NCI-H1417 (cell line): ENCODE results near the gene FOXJ1.
A peak's percentile ranks its signal among the peaks of the same experiment; 100 is the strongest.

ENCODE experiments used
- DNase-seq, 3 experiments: peaks; one replicate each; lab custom pipeline; 2025; lab: John Stamatoyannopoulos, UW

The FOXJ1 gene

GRCh38 chr17:76160896-76161528 is 20.0 kb upstream of the FOXJ1 start:
- DNase-seq, result no peak

GRCh38 chr17:76159157-76159556 is 18.1 kb upstream of the FOXJ1 start:
- no peak for DNase-seq

- no peak for DNase-seq
Measured at GRCh38 chr17:76157759-76158158, 16.7 kb upstream of the FOXJ1 start.

DNA sequence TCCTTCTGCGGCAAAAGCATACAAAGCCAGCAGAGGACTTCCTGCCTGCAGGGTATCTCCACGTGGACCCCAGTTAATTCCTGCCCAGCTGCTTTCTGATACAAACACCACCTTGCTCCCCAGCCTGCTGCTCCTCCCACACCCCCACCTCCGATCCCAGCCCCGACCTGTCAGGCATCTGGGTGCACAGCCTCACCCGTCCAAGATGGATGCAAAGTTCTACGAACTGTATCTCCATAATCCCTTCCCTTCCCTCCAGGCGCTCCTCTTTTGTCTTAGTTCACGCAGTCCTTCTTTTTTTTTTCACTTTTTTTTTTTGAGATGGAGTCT is 15.6 kb upstream of the FOXJ1 start:
- DNase-seq, result no peak

- DNase-seq, result no peak
Measured at GRCh38 chr17:76155988-76156661, 15.1 kb upstream of the FOXJ1 start.

- no peak for DNase-seq
Measured at GRCh38 chr17:76154936-76155845, 14.1 kb upstream of the FOXJ1 start.

DNA sequence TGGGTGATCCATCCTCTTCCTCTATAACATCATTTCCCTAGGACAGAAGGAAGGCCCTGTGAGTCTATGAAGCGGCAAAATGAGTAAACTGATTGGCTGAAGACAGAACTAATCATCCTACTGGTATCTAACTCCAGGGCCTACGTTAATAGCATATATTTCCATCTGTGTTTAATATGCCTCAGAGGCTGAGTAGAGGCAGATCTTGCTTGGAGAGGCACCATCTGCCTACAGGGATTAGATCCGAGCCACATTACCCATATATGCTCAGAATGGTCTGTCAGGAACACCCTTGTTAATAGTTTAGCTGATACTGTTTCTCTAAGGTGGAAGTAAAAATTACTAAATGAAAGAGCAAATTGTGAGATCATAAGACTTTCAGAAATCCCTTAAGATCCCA is 13.2 kb upstream of the FOXJ1 start:
- DNase-seq, result no peak

DNA sequence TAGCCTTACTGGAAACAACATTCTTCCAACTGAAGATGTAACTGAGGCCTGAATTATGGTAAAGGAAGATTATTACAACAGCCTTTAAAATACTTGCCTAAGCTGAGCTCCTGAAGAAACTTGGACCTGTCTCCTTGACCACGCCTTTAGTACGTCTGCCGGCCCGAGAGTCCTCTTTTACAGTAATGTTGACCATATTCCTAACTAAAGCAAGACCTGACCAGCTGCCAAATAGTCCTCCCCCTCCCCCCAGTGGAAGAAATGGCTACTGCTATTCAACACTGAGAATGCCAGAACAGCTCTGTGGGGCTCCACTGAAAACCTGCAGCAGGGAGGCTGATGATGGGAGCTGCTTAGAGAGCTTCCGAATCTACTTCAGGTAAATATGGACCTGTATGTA is 12.6 kb upstream of the FOXJ1 start:
- peak in 1 of 3 experiments; percentile 28 for DNase-seq

DNA sequence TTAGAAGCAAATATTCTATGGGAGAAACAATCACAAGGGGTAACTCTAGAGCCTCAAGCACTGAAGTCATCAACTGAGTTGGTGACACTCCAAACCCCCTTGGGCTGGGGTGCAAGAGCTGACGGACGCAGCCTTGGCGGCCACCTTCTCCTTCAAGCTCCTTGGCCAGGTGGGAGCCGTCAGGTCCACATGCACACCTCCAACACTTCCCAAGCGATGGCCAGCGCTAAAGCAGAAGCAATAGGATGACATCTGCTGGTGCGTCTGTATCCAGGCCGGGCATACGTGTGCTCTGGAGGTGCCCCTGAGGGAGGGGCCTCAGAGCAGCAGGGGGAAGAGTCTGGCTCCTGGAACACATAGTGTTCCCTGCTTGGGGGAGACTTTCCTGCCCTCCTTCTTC is 12.2 kb upstream of the FOXJ1 start:
- DNase-seq, result peak in 1 of 3 experiments; percentile 15

GRCh38 chr17:76152591-76152990 is 11.5 kb upstream of the FOXJ1 start:
- no peak for DNase-seq

- DNase-seq, result no peak
Measured at GRCh38 chr17:76151896-76152454, 10.9 kb upstream of the FOXJ1 start.

DNA sequence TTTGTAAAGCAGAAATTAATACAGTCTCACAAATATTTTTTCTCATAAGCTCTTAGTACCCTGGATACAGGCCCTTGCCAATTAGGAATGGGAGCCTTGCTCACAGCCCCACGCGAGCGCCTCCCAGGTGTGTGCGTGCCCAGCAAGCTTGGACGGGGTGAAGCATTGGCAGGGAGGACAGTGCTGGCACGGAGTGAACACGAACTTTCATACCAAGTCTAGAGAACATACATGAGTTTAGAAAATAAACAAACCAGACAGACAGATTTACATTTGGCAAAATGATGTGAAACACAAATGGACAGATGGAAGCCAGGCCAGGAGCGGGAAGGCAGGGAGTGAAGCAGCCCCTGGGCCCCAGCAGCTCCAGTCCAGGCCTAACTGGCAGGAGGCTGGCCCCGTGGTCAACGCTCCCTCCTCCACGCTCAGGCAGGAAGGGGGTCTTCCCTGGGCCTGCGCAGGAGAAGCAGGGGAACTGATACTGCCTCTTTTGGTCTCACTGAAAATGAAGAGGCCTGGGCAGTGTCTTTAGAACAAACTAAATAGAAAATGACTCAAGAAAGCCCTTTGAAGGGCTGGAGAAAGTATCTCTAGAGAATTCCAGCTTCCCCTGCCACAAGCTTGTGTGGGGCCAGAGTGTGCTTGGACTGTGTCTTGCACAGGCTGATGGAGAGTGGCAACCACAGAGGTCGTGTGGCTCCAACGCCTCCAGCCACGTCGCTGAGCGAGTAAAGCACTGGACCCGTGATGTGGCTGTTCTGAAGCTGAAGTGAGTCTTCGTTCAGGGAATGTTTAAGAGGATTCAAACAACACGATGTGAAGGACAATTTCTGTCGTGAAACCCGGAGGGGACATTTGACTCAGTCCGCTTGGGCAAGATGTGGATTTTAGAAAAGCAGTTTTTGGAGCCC is 9.9 kb upstream of the FOXJ1 start:
- no peak for DNase-seq

GRCh38 chr17:76149214-76149613 is 8.2 kb upstream of the FOXJ1 start:
- DNase-seq, result peak in 1 of 3 experiments; percentile 52

DNA sequence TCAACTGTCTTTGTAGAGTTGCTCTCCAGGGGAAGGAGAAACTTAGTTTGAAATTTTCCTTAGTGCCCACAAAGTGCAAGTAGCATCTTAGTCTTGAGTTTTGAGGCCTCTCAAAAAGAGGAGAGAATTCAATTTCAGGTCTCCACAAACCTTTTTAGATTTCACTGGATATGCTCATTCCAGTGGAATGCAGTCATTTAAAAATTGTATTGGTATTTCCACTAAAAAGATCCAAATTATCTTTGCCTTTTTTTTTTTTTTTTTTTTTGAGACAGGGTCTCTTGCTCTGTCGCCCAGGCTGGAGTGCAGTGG is 6.9 kb upstream of the FOXJ1 start:
- DNase-seq, result no peak

- peak in 2 of 3 experiments; percentile 20 to 67 for DNase-seq
Measured at GRCh38 chr17:76147211-76148014, 6.4 kb upstream of the FOXJ1 start.

GRCh38 chr17:76146053-76146851 is 5.2 kb upstream of the FOXJ1 start:
- no peak for DNase-seq

DNA sequence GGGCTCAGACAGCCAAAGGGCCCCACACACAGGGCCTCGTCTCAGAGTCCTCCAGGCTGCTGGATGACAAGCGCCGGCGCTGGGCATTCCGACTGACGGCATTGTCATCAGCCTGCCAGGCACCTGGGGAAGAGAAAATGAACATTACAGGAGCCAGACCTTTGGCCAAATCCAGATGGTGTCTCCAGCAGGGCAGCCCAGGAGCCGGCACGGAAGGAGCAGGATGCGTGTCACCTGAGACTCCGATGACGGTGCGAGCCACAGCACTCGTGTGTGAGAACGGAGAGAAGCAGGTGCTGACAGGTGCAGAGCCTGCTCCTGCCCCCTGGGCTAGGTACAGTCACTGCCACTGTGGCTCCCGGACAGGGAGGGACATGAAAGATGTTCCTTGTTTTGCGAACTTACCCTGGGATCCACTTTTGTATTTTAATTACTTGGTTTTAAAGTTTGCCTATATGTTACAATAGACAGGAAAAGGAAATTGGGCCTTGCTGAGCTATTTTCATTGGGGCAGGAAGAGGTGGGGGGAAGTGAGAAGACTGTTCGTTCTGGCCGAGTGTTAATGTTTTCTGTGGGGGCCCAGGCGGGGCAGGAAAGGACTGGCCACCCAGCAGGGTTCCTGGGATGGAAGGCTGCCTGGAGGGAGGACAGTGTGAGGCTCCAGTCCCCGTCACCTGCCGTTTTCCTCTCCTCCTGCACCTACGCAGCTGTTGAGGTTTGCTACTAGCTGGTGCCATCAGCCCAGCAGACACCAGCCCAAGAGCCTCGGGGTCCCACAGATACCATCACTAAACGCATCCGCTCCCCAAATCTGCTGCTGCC is 4.4 kb upstream of the FOXJ1 start:
- DNase-seq, result peak; percentile 50 to 58 (median 52)

DNA sequence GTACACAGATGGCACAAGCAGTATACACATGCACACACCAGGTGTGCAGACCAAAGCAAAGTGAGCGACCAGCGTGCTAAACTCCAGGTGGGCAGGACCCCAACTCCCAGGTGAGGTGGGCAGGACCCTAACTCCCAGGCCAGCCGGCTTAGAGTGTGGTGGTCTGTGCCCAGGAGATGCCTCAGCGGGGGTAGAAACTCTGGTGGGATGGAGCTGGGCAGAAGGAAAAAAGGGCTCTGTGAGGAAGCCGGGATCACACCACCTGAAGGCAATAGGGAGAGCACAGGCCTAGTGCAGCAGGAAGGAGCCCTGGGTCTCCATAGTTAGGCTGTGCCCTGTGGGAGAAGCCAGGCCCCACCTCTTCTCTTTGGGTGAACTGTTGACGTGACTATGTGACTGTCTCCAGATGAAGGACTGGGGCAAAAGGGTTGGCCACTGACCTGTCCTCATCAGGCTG is 1.6 kb upstream of the FOXJ1 start:
- no peak for DNase-seq

DNA sequence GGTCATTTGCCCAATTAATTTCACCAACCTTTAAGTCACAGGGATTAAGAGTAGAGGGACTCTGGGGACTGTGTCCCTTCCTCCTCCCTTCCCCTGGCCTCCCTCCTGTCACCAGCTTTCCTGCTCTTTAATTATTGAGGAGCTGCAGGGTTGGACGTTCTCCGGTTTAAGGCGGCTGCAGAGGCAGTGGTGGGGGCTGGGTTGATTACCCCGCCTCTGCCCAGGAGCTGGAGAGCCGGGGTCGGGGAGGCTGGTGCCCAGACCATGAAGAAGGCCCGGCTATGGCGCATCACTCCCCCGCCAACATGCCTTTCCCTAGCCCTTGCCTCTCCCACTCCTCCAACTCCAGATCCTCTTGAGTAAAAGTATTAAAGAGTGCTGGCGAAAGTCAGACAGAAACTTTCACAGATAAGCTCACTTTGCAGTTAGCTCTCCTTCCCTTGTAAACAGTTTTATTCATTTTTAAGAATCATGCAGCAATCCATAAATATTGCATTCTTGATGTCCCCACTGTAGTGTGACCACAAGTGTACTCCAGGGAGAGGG is 1.1 kb upstream of the FOXJ1 start:
- DNase-seq, result peak in 1 of 3 experiments; percentile 69
